CD4-positive, alpha-beta memory T cell (primary cell): ENCODE data around the gene ANKMY1. TPM values are rescaled to one million over a fixed set of nuclear protein-coding genes. Genes with fewer than 3 reads are reported as not detected.

Source experiments
- CTCF ChIA-PET: fragments of 350-600 bp; sonication (Branson Sonifier 250); formaldehyde crosslinking; loops from one replicate; lab custom pipeline; 2021; ENCODE audit warnings: inconsistent platforms; ENCODE audit not compliant: partially characterized antibody; lab: Charles Lee
- POLR2A ChIA-PET: fragments of 350-600 bp; sonication (Branson Sonifier 250); formaldehyde crosslinking; loops from one replicate; lab custom pipeline; 2021; ENCODE audit not compliant: partially characterized antibody; lab: Charles Lee
- DNase-seq, 5 donors: peaks; one replicate each; pipeline versions ENCODE4 v3.0.0 to v3.0.0-alpha.2; 2020 to 2022; ENCODE audit warnings: mixed read lengths in 1 of 5
- H3K27ac ChIP-seq: one replicate; pipeline ENCODE4 v1.7.0; 2013; ENCODE audit warnings: low read depth, low read length
- H3K27me3 ChIP-seq: 2 replicates; pipeline ENCODE4 v1.7.0; 2013; ENCODE audit warnings: mild to moderate bottlenecking, low read length, moderate library complexity; ENCODE audit not compliant: insufficient read depth
- H3K36me3 ChIP-seq: 2 replicates; pipeline ENCODE4 v1.7.0; 2013; ENCODE audit warnings: mild to moderate bottlenecking, low read length, moderate library complexity; ENCODE audit not compliant: insufficient read depth
- H3K4me1 ChIP-seq: 2 replicates; pipeline ENCODE4 v1.7.0; 2013; ENCODE audit warnings: mild to moderate bottlenecking, low read length, moderate library complexity; ENCODE audit not compliant: insufficient read depth
- H3K4me3 ChIP-seq, 2 donors: one replicate each; pipeline ENCODE4 v1.7.0; 2013; ENCODE audit warnings: low read length in 2 of 2, mild to moderate bottlenecking in 1 of 2
- H3K9me3 ChIP-seq, 2 donors: one replicate each; pipeline ENCODE4 v1.7.0; 2013; ENCODE audit warnings: low read length in 2 of 2, control low read depth in 1 of 2; ENCODE audit not compliant: control insufficient read depth in 1 of 2
- H3K27ac Mint-ChIP-seq, 7 donors: one replicate each; pipeline ENCODE4 v1.8.0; 2020 to 2021; ENCODE audit warnings: mixed read lengths in 7 of 7, mild to moderate bottlenecking in 6 of 7, inconsistent platforms in 3 of 7, moderate library complexity in 3 of 7
- H3K27me3 Mint-ChIP-seq, 2 donors: one replicate each; pipeline ENCODE4 v1.8.0; 2020 to 2021; ENCODE audit warnings: mixed read lengths in 2 of 2
- H3K36me3 Mint-ChIP-seq, 2 donors: one replicate each; pipeline ENCODE4 v1.8.0; 2020 to 2021; ENCODE audit warnings: mixed read lengths in 2 of 2, inconsistent platforms in 1 of 2, mild to moderate bottlenecking in 1 of 2
- H3K4me1 Mint-ChIP-seq, 4 donors: one replicate each; pipeline ENCODE4 v1.8.0; 2020 to 2021; ENCODE audit warnings: mixed read lengths in 4 of 4, mild to moderate bottlenecking in 1 of 4
- H3K4me3 Mint-ChIP-seq, 8 donors: one replicate each; pipeline ENCODE4 v1.8.0; 2020 to 2021; ENCODE audit warnings: mixed read lengths in 8 of 8, mild to moderate bottlenecking in 7 of 8, moderate library complexity in 6 of 8, inconsistent platforms in 3 of 8
- H3K9me3 Mint-ChIP-seq, 8 donors: one replicate each; pipeline ENCODE4 v1.8.0; 2020 to 2021; ENCODE audit warnings: mixed read lengths in 8 of 8, mild to moderate bottlenecking in 5 of 8, inconsistent platforms in 3 of 8, moderate library complexity in 1 of 8
- intact Hi-C: fragments of 100-400 bp; cut with micrococcal nuclease; formaldehyde crosslinking; loops from one replicate; pipeline ENCODE4 v1.15.1; 2023
- polyA plus RNA-seq, 2 donors: library from polyadenylated mRNA; unstranded; fragments of 300-500 nt; fragmentation: Illumina TruSeq; gene quantifications; one replicate each; pipeline ENCODE4 v1.2.3, GENCODE V29; 2021
- total RNA-seq, 2 experiments: library from RNA; stranded (reverse); gene quantifications; one replicate each; pipeline ENCODE4 v1.2.3, GENCODE V29; 2021

The ANKMY1 gene
- total and polyA plus RNA-seq, 4 experiments from 2014 or later: 9.4 to 84.8 (median 43.3) TPM

DNA sequence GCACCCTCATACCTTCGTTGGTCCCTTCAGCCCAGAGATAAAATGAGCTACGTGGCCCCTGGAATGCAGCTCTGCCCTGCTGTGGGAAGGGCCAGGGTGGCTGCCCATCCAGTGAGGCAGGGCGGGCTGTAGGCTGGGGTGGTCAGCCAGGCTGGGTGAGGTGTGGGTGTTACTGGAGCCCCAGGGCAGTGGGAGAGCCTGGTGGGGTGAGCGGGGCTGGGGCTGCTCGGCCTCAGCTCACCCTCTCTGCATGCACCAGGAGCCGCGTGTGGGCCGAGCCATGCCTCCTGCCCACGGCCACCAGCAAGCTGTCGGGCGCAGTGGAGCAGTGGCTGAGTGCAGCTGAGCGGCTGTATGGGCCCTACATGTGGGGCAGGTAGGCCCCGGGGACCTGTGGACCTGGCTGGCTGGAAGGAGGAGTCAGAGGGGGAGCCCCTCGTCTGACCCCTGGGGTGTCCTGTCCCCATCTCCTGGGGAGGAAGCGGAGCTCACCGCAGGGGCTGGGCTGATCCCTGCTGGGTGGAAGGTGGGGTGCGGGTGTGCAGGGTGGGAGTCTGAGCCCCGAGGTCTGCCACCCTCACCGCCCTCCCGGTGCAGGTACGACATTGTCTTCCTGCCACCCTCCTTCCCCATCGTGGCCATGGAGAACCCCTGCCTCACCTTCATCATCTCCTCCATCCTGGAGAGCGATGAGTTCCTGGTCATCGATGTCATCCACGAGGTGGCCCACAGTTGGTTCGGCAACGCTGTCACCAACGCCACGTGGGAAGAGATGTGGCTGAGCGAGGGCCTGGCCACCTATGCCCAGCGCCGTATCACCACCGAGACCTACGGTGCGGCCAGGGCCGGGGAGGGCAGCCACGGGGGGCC lies 16.0 kb upstream of the ANKMY1 start:
- peaks cover 49% of the 10 kb centered on the region for H3K36me3 ChIP-seq
- peaks cover 17 to 40% (median 25%) of the 10 kb centered on the region in 4 donors for H3K4me1 Mint-ChIP-seq
- ChIA-PET CTCF (interaction anchor here (1.4 kb wide), 1 partner anchor 16 kb away, joined by 3 read pairs; the partner anchor contains the start of gene ANKMY1), POLR2A (interaction anchor here (16.4 to 20.6 kb wide), 2 partner anchors 13 to 17 kb away, joined by 249 to 461 read pairs; partner anchors contain the start of genes ANKMY1, CAPN10 and DUSP28)
- intact Hi-C loops: no loop called here
- peaks cover 34% of the 10 kb centered on the region for H3K4me1 ChIP-seq
- H3K4me3 Mint-ChIP-seq: no peak overlapping the region
- H3K4me3 ChIP-seq: no peak overlapping the region
- no peak overlapping the region for H3K27ac Mint-ChIP-seq
- H3K27ac ChIP-seq: no peak overlapping the region
- H3K9me3 ChIP-seq: no peaks in the 10 kb centered on the region
- no peaks in the 10 kb centered on the region for H3K27me3 ChIP-seq
- no peaks in the 10 kb centered on the region for H3K27me3 Mint-ChIP-seq
- H3K36me3 Mint-ChIP-seq: peaks cover 0 to 41% of the 10 kb centered on the region in 2 donors
- peak in 1 of 5 donors; percentile 28 for DNase-seq
- H3K9me3 Mint-ChIP-seq: no peaks in the 10 kb centered on the region

DNA sequence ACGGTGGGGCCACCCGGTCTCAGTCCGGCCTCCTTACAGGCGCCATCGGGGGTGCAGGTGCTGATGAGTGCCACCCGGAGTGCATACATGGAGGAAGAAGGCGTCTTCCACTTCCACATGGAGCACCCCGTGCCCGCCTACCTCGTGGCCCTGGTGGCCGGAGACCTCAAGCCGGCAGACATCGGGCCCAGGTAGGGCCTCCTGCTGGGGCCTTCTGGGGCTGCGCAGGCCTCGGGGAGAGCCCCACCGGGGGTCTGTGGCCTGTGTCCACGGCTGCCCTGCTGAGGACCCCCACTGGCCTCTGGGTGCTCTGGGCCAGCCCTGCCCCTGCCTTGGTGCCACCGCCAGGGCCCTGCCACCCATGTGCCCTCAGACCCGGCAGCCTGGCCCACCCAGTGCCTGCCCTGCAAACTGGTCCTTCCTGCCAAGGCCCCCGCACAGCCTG lies 15.3 kb upstream of the ANKMY1 start:
- Histone ChIP-seq H3K9me3 (no peaks in the 10 kb centered on the region), H3K4me1 (peaks cover 30% of the 10 kb centered on the region), H3K27me3 (no peaks in the 10 kb centered on the region), H3K36me3 (peaks cover 42% of the 10 kb centered on the region), H3K27ac (no peak overlapping the region), H3K4me3 (no peak overlapping the region)
- POLR2A ChIA-PET: interaction anchor here (16.4 to 20.6 kb wide), 2 partner anchors 14 to 17 kb away, joined by 249 to 461 read pairs; partner anchors contain the start of genes ANKMY1, CAPN10 and DUSP28
- Mint-ChIP-seq H3K36me3 (peaks cover 0 to 38% of the 10 kb centered on the region in 2 donors), H3K4me1 (peaks cover 17 to 34% (median 23%) of the 10 kb centered on the region in 4 donors), H3K9me3 (no peaks in the 10 kb centered on the region), H3K27ac (peak overlapping the region in 1 of 7 donors; percentile 68), H3K4me3 (no peak overlapping the region), H3K27me3 (no peaks in the 10 kb centered on the region)
- intact Hi-C loops: no loop called here
- DNase-seq: peak in 1 of 5 donors; percentile 24
- CTCF ChIA-PET: interaction anchor here (1.4 to 1.5 kb wide), 2 partner anchors 12 to 15 kb away, joined by 3 read pairs; partner anchors contain the start of genes ANKMY1 and DUSP28

GRCh38 chr2:240572141-240573031 lies 14.6 kb upstream of the ANKMY1 start:
- Histone ChIP-seq H3K36me3 (peaks cover 35% of the 10 kb centered on the region), H3K9me3 (no peaks in the 10 kb centered on the region), H3K27me3 (no peaks in the 10 kb centered on the region), H3K4me3 (no peak overlapping the region), H3K4me1 (peaks cover 35% of the 10 kb centered on the region), H3K27ac (no peak overlapping the region)
- Mint-ChIP-seq H3K27ac (peak overlapping the region in 2 of 7 donors; percentile 52 to 68), H3K36me3 (peaks cover 0 to 42% of the 10 kb centered on the region in 2 donors), H3K9me3 (no peaks in the 10 kb centered on the region), H3K4me3 (peak overlapping the region in 3 of 8 donors; percentile 35 to 57 (median 39)), H3K4me1 (peaks cover 19 to 40% (median 28%) of the 10 kb centered on the region in 4 donors), H3K27me3 (no peaks in the 10 kb centered on the region)
- CTCF ChIA-PET: interaction anchor here (1.5 to 2.4 kb wide), 2 partner anchors 12 to 14 kb away, joined by 3 to 7 read pairs; partner anchors contain the start of genes CAPN10 and DUSP28
- POLR2A ChIA-PET: interaction anchor here (1.9 to 20.6 kb wide), 3 partner anchors 8 to 16 kb away, joined by 11 to 461 read pairs (median 249); partner anchors contain the start of genes ANKMY1, CAPN10 and DUSP28
- DNase-seq: peak in 1 of 5 donors; percentile 31
- intact Hi-C loops: no loop called here

- Histone ChIP-seq H3K36me3 (peaks cover 25% of the 10 kb centered on the region), H3K9me3 (no peaks in the 10 kb centered on the region), H3K4me3 (no peak overlapping the region), H3K27me3 (no peaks in the 10 kb centered on the region), H3K4me1 (peaks cover 44% of the 10 kb centered on the region), H3K27ac (peak overlapping the region; percentile 60)
- ChIA-PET POLR2A (interaction anchor here (1.9 to 20.6 kb wide), 3 partner anchors 9 to 15 kb away, joined by 11 to 461 read pairs (median 249); partner anchors contain the start of genes ANKMY1, CAPN10 and DUSP28), CTCF (interaction anchor here (1.5 to 3.5 kb wide), 3 partner anchors 9 to 15 kb away, joined by 3 to 19 read pairs (median 7); partner anchors contain the start of genes CAPN10 and DUSP28)
- peaks cover 23 to 49% (median 34%) of the 10 kb centered on the region in 4 donors for H3K4me1 Mint-ChIP-seq
- H3K36me3 Mint-ChIP-seq: peaks cover 0 to 41% of the 10 kb centered on the region in 2 donors
- H3K9me3 Mint-ChIP-seq: no peaks in the 10 kb centered on the region
- peak overlapping the region in 3 of 7 donors; percentile 57 to 85 (median 76) for H3K27ac Mint-ChIP-seq
- peak overlapping the region in 6 of 8 donors; percentile 40 to 89 (median 66) for H3K4me3 Mint-ChIP-seq
- DNase-seq: peak in 1 of 5 donors; percentile 28
- intact Hi-C loops: no loop called here
- H3K27me3 Mint-ChIP-seq: no peaks in the 10 kb centered on the region
These were observed 13.7 kb upstream of the ANKMY1 start for GRCh38 chr2:240571314-240571973.

DNA sequence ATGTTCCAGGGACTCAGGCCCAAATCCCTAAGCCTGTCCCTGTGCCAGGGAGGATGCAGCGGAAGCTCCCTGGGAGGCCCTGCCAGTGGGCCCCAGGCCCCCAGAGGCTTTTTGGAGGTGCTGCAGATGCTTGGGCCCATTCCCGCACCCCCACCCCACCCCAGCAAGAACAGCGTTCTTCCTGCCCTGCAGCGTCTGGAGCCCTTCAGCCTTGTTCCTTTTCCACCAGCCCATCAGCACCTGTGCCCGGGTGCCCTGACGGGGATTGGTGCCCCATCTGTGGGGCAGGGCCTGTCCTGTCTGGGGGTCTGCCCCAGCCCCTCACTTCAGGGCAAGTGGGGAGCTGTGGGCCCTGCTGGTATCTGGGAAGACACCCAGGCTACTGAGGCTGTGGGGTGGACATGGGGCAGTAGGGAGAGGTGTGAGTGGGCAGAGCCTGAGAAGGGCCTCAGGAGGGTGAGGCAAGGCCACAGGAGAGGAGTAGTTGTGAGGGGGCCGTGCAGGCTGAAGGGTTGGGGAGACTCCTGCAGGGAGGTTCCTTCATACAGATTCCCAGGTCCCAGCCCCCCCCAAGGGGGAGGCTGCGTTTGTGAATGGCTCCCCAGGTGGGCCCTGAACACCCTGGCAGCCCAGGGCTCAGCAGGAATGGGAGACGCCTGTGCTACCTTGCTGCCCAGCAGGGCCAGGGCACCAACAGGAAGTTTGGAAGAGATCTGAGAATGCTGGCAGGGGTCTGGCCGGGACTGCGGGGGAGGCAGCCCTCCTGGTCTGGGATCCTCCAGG lies 12.9 kb upstream of the ANKMY1 start:
- Histone ChIP-seq H3K27me3 (no peaks in the 10 kb centered on the region), H3K27ac (peak overlapping the region; percentile 60), H3K4me1 (peaks cover 49% of the 10 kb centered on the region), H3K4me3 (no peak overlapping the region), H3K36me3 (peaks cover 20% of the 10 kb centered on the region), H3K9me3 (no peaks in the 10 kb centered on the region)
- Mint-ChIP-seq H3K9me3 (no peaks in the 10 kb centered on the region), H3K4me1 (peaks cover 24 to 50% (median 38%) of the 10 kb centered on the region in 4 donors), H3K27me3 (no peaks in the 10 kb centered on the region), H3K27ac (peak overlapping the region in 5 of 7 donors; percentile 35 to 79 (median 57)), H3K4me3 (peak overlapping the region; percentile 49 to 89 (median 87)), H3K36me3 (peaks cover 0 to 41% of the 10 kb centered on the region in 2 donors)
- ChIA-PET CTCF (interaction anchor here (2.4 to 3.5 kb wide), 2 partner anchors 9 to 15 kb away, joined by 7 to 19 read pairs; partner anchors contain the start of gene CAPN10), POLR2A (interaction anchor here (1.9 to 20.6 kb wide), 3 partner anchors 9 to 16 kb away, joined by 11 to 461 read pairs (median 249); partner anchors contain the start of genes ANKMY1, CAPN10 and DUSP28)
- intact Hi-C loops: no loop called here
- DNase-seq: peak in 1 of 5 donors; percentile 31
